K562 (cell line): ENCODE results near the gene SRC.

ENCODE experiments used
- SIN3B ChIP-seq: fragments of 450-650 bp; IDR thresholded peaks from 2 replicates; pipeline ENCODE4 v1.6.1; 2017; ENCODE audit warnings: low read depth, mild to moderate bottlenecking, moderate library complexity
- SIRT6 ChIP-seq: IDR thresholded peaks from one replicate; pipeline ENCODE4 v1.6.1; 2012; ENCODE audit warnings: low read depth, mild to moderate bottlenecking, control low read depth, inconsistent platforms, low read length, moderate library complexity

GRCh38 chr20:37365760-37366638 is 20.1 kb downstream of the SRC start:
- TF ChIP-seq SIN3B (no peak), SIRT6 (no peak)
